ENCODE results near the gene LRCOL1.

GRCh38 chr12:132614029-132614428, 3.6 kb upstream of the LRCOL1 start:
- no peak for TF ChIP-seq CTCF (IDR thresholded peaks at IDR 0.05)
- TF ChIP-seq POLR2A (IDR thresholded peaks at IDR 0.05), result no peak

Data from adrenal gland (tissue), 5 donors.